IMR-90 (cell line): ENCODE data around the gene MROH7.

Experiments used
- BHLHE40 ChIP-seq: fragments of 150-350 bp; IDR thresholded peaks from 2 replicates; pipeline ENCODE4 v1.6.1; 2016; ENCODE audit warnings: mild to moderate bottlenecking, low read depth, low read length
- CEBPB ChIP-seq: IDR thresholded peaks from 2 replicates; pipeline ENCODE4 v1.6.1; 2012; ENCODE audit warnings: low read depth, low read length, improper control_type of control experiment
- CTCF ChIP-seq: conservative IDR thresholded peaks from 2 replicates; pipeline ENCODE4 v1.5.1; 2012; ENCODE audit warnings: mild to moderate bottlenecking, low read depth, low read length, improper control_type of control experiment
- ELK1 ChIP-seq: fragments of 150-350 bp; IDR thresholded peaks from 2 replicates; pipeline ENCODE4 v1.6.1; 2016; ENCODE audit warnings: low read depth, mild to moderate bottlenecking, low read length, moderate library complexity, borderline replicate concordance
- FOS ChIP-seq: fragments of 150-350 bp; IDR thresholded peaks from 2 replicates; pipeline ENCODE4 v1.6.1; 2016; ENCODE audit warnings: low read depth, low read length
- MAFK ChIP-seq: IDR thresholded peaks from 2 replicates; pipeline ENCODE4 v1.6.1; 2012; ENCODE audit warnings: low read depth, low read length, improper control_type of control experiment
- NFE2L2 ChIP-seq: fragments of 150-350 bp; IDR thresholded peaks from 2 replicates; pipeline ENCODE4 v1.6.1; 2016; ENCODE audit warnings: low read depth, mild to moderate bottlenecking, low read length
- POLR2A ChIP-seq: IDR thresholded peaks from 2 replicates; pipeline ENCODE4 v1.6.1; 2012; ENCODE audit warnings: mild to moderate bottlenecking, low read depth, low read length
- RCOR1 ChIP-seq: IDR thresholded peaks from 2 replicates; pipeline ENCODE4 v1.6.1; 2012; ENCODE audit warnings: mild to moderate bottlenecking, low read length, improper control_type of control experiment; ENCODE audit not compliant: insufficient replicate concordance
- RFX5 ChIP-seq: IDR thresholded peaks from 2 replicates; pipeline ENCODE4 v1.8.0; 2012; ENCODE audit warnings: low read depth, mild to moderate bottlenecking, low read length, moderate library complexity
- SMC3 ChIP-seq: fragments of 150-350 bp; IDR thresholded peaks from 2 replicates; pipeline ENCODE4 v1.6.1; 2016; ENCODE audit warnings: low read depth, mild to moderate bottlenecking, antibody characterized with exemption, low read length, moderate library complexity
- USF2 ChIP-seq: fragments of 150-350 bp; IDR thresholded peaks from 2 replicates; pipeline ENCODE4 v1.6.1; 2017; ENCODE audit warnings: mild to moderate bottlenecking, antibody characterized with exemption, low read length, low read depth

GRCh38 chr1:54611621-54612020, 30.0 kb upstream of the MROH7 start:
- TF ChIP-seq CTCF = no peak
- TF ChIP-seq POLR2A = no peak
- TF ChIP-seq MAFK = no peak
- TF ChIP-seq CEBPB = no peak
- TF ChIP-seq RFX5 = no peak
- no peak for TF ChIP-seq SMC3
- TF ChIP-seq NFE2L2 = no peak
- TF ChIP-seq USF2 = no peak
- no peak for TF ChIP-seq RCOR1
- TF ChIP-seq ELK1 = no peak
- TF ChIP-seq FOS = no peak
- no peak for TF ChIP-seq BHLHE40
